Skin of body (tissue), 2 donors: ENCODE measurements around the gene ADAD2. TPM values are rescaled to one million over a fixed set of nuclear protein-coding genes. Genes with fewer than 3 reads are reported as not detected.

Source experiments
- DNase-seq: peaks from one replicate; lab custom pipeline; 2025; lab: John Stamatoyannopoulos, UW
- total RNA-seq: library from RNA; depleted of rRNA; stranded (reverse); fragments of >200 nt; gene quantifications from one replicate; pipeline ENCODE4 v1.2.3, GENCODE V29; 2014

ADAD2 gene
- total RNA-seq, 1 donor from 2014 or later: 0.39 TPM

DNA sequence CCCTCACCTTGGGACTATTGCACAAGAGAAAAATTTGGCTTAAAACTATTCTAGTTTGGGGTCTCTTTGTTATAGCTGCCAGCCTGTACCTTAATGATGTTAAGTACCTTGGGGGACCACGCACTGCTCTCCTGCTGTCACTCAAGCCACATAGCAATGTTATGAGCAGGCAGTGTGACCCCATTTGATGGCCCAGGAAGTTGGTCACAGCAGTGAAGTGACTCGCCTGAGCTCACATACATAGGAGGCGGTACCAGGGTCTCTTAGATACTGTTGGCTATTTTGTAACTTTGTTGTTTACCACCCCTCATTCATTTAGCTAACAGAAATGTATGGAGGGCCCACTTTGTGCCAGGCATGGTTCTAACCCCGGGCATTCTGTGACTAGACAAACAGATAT is 32.5 kb downstream of the ADAD2 start:
- DNase-seq: no peak

DNA sequence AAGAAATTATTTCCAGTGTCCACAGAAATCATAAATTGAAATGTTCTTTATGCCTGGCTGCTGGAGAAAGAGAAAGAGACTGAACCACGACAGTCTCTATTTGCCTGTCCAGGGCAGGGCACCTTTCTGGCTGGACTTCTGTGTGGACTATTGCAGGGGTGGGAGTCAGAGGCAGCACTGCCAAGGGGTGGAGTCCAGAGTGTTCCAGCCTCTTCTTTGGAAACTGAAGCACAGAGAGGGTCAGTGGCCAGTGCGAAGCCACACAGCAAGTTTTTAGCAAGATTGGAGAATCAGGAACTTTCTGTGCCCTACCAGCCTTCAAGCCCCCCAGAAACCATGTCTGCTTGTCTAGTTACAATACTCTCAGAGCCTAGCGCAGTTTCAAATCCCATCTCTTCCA is 33.6 kb downstream of the ADAD2 start:
- DNase-seq: no peak

DNA sequence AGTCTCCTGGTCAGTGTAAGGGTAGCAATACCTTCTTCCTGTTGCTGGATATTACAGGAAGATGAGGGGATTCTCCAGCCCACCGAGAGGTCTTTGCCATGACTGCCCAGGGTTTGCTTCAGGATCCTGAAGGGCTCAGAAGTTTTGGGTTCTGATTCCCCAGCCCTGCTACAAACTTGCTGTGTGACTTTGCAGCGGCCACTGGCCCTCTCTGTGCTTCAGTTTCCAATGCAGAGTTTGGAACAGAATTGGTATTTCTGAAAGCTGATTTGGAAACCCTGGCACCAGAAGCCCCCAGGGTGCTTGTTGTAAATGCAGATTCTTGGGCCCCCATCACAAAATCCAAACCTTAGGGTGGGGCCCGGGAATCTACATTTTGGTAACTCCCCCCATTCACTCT is 34.2 kb downstream of the ADAD2 start:
- DNase-seq: no peak

DNA sequence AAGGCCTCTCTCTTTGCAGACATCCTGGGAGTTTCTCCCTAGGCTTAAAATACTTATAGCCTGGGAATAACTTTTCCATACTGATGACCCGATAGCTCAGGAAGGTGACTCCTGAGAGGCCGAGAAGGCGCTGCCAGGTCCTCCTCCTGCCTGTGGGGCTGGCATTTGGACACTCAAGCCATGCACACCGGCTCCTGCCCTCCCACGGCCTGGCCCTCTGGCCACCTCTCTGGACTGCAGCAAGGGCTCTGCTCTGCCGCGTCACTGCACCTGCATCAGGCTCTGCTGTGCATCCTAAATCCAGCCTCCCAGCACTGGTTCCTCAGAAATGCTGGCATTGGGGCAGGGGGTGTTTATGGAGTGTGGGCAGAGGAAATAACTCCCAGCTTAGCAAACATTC is 34.6 kb downstream of the ADAD2 start:
- DNase-seq: no peak

DNA sequence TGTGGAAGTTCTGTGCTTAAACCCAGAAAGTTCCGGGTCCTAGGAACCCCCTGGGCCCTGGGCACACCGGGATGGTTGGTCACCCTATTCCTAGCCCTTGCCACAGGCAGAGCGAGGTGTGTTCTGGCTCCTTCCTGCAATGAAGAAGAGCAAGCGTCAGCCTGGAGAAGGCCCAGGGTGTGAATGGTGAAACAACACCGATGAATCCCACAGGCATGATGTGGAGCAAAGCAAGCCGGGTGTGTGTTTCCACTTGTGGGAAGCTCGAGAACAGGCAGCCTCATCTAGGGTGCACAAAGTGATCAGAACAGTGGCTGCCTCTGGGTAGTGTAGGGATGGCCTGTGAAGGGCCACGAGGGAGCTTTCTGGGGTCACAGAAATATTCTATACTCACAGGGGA is 35.1 kb downstream of the ADAD2 start:
- no peak for DNase-seq

DNA sequence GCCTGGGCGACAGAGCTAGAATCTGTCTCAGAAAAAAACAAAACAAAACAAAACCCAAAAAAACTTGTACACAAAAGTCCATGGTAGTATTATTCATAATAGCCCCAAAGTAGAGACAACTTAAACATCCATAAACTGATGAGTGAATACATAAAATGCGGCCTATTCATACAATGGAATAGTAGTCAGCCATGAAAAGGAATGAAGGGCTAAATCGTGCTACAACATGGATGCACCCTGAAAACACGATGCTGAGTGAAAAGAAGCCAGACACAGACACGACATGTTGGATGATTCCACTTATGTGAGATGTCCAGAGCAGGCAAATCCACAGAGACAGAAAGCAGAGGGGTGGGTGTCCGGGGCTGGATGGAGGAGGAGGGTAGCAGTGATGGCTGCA is 36.6 kb downstream of the ADAD2 start:
- DNase-seq: no peak

DNA sequence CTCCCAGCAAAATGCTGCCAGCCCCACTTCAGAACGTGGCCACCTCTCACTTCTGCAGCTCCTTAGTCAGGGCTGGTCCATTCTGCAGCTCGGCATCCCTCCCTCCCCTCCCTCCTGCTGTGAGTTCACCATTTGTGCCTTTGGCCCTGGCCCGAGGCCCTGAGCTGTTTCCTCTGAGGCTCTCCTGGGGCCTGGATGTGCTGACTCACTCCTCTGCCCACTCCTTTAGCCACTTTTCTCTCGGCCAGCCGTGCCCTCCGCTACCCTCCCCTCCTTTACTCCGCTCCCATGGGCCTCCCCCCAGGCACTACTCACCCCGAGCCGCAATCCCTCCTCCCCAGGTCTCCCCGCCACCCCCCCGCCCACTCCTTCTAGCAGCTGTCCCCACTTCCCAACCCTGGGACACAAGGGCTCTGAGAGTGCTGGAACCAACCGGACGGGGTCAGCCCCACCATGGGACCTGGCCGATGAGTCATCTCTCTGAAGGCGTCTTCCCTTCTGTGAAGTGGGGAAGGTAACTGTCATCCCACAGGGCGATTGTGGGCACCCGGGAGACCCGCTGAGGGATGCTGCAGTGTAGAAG is 37.4 kb downstream of the ADAD2 start:
- peak; percentile 30 for DNase-seq

DNA sequence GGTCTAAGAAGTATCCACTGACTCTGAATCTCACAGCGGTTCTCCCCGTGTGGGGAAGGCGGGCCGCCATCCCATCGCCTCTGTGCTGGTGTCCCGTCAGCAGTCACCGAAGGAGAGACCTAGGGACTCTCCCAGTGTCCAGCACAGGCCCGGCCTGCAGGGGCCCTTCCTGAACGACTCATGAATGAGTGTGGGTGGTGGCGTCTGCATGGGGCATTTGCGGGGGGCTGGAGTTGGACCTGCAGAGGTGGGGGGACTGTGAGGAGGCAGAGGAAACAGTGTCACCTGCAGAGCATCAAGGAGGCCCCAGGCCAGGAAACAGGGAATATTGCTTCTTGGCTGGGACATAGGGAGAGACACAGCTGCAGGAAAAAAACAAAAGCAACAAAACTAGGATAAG is 38.5 kb downstream of the ADAD2 start:
- no peak for DNase-seq

DNA sequence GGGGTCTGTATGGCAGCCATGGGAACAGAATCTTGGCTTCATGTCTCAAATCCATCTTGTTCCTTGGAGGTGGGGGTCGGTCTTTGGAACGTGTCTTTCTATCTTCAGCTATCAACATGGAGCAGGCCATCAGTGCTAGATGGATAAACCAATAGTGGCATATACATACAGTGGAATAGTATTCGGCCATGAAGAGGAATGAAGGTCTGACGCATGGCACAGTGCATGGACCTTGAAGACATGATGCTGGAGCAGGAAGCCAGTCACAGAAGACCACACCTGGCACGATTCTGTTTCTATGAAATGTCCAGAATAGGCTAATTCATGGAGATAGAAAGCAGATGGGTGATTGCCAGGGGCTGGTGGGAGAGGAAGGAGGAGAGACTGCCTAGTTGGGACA is 41.1 kb downstream of the ADAD2 start:
- no peak for DNase-seq

DNA sequence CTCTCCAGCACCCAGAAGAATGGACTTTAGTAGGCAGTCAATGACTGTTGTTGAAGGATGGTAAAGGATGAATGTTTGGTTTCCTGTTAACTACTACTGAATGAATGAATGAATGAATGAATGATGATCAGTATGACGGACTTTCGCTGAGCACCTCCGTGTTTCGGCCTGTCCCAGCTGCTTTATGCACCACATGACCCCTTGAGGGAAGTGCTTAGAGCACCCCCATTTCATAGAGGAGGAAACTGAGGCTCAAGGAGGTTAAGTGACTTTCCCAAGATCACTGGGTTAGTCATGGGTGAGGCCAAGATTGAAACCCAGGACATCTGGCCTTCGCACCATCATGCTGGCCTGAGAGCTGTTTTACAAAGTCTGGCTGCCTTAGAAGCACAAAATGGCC is 42.0 kb downstream of the ADAD2 start:
- no peak for DNase-seq

DNA sequence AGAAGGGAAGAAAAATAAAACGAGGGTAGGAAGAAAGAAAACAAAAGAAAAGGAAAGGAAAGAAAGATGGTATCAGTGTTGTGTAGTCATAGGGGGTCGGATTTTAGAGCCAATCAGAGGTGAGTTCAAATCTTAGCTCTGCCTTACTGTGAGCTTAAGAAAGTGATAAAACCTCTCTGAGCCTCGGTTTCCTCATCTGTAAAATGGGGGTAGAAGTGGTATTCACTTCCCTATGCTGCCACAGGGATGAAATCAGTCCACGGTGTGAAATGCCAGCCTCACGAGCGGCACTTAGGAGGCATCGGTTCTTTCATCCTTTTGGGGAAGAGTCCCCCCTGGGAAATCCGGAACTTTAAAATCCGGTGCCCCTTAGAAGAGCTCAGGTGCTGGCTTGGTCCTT is 42.8 kb downstream of the ADAD2 start:
- no peak for DNase-seq

DNA sequence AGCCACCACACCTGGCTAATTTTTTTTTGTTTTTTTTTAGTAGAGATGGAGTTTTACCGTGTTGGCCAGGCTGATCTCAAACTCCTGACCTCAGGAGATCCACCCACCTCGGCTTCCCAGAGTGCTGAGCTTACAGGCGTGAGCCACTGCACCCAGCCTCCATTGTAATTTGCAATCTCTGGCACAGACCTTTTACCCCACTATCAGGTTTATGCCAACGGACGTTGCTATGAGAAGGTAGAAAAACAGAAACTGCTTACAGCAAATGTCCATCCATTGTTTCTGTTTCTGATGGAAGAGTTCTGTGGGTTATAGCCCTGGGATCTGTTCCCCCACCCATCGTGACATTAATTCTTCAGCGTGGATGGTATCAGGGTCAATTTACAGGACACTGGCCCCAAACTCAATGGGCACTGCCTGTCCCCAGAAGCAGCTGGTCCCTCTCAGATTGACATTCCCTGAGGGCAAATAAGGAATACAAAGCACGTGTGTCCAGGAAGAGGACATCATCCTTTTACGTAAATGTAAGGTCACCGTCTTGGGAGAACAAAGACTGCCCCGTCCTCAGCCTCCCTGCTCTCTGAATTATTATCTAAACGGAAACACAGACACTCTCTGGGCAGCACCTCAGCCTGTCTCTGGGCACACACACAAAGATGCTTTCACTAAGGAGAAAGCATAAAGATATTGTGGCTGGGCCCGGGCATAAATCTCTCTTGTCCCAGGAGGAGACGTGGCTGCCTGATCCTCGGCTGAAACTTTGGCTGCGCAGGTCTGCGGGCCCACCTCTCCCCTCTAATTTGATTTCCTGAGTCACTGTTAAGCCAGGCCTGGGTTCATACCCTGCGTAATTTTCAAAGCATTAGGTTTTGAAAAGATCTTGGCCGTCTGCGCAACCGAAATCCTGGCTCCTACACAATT is 43.6 kb downstream of the ADAD2 start:
- no peak for DNase-seq

DNA sequence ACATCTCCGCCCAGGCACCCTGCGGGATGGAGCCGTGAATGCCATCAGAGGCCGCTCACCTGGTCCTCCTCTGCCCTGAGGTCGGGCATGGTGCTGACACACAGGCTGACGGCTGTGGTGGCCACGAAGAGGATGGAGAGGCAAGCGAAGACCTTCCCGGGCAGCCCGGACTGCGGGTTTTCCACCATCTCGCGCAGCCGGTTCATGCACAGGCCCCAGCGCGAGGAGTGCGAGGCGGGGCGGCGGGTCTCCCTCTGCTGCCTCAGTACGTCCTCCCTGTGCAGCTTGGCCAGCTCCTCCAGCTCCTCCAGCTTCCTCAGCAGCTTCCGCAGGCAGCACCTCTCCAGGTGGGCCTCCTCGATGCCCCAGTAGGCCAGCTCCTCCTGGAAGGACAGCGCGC is 45.7 kb downstream of the ADAD2 start:
- DNase-seq: no peak

DNA sequence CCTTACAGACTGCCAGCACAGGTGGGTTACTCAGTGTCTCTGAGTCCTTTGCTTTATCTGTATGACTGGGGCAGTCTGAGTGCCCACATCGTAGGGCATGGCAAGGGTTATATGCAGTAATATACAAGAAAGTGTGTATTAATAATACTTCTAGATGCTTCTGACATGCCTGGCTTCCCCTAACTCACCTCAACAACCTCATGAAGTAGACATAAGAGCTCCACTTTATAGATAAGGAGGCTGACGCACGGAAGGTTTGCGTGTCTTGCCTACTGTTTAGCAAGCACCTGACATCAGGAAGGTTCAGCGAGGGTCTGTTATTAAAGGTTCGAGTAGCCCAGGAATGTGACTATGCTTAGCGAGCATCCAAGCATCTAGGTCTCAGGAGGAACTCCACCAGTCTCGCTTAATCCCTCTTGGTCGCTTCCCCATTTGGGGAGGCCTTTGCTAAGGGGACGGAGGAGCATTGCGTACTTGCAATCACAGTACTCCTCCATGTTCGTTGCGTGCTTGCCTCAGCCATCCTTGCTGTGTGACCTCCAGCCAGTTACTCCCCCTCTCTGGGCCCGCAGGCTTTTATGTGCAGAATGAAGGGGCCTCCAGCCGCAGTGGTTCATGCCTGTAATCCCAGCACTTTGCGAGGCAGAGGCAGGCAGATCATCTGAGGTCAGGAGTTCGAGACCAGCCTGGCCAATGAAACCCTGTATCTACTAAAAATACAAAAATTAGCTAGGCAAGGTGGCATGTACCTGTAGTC is 47.2 kb downstream of the ADAD2 start:
- no peak for DNase-seq

DNA sequence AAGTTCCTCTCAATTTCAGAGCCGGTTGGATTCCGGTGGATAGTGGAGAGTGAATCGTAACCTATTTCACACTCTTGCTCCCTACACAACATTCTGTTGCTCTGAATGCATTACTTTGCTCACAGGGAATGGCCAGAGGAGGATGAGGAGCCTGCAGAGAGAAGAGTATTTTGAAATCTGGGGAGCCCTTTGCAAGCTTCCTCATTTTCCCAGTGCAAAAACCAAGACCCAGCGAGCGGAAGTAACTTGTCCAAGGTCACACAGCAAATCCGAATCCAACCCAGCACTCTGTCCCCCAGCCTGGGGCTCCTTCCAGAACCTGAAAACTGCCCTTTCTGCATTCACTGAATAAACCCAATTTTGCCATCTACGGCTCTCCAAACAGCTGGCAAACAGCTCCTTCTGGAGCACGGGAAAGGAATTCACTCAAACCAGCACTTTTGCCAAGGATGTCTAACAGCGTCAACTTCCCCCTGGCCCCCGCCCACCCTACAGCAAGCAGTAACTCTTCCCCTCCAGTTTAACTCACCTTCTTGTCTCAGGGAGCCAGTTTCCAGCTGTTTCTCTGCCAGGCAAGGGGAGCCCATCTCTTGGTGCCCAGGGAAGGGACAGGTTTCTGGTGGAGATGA is 48.3 kb downstream of the ADAD2 start:
- no peak for DNase-seq

DNA sequence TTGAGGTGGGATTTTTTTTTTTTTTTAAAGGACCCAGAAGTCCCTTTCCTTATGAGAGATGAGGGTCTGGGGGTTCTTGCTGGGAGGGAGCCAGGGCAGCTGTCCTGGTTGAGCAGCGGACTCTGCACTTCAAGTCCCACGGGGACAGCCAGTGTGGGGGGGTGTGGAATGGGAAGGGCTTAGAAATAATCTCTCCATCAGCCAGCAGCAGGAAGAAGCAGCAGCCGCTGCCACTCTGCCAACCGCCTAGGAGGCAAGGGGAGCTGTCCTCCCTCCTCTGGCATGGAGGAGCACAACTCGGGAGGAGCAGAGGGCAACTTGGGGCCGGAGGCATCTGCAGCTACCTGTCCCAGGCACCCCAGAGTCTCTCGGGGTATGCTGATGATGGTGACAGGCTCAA is 49.0 kb downstream of the ADAD2 start, which contains the start of gene KCNG4:
TSS of gene KCNG4 (minus strand) at position 104 of the 400 bp plus-strand sequence. CDS start 2,527 bp downstream, outside the sequence.
- no peak for DNase-seq

DNA sequence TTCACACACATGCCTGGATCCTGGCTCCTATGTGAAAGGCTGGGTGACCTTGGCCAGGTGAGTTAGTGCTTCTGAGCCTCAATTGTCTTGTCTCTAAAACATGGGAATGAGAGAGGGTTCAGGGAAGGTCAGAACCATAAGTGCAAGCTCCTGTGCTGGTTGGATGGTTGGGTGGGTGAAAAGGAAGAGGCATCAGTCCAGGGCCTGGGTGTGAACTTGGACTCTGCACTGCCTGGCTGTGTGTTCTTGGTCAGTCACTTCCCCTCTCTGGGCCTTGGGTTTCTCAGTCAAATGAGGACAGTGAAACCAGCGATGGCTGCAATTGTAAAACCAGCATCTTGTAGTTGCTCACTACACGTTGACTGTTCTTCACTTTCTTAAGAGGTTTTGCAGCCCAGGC is 49.5 kb downstream of the ADAD2 start:
- no peak for DNase-seq

DNA sequence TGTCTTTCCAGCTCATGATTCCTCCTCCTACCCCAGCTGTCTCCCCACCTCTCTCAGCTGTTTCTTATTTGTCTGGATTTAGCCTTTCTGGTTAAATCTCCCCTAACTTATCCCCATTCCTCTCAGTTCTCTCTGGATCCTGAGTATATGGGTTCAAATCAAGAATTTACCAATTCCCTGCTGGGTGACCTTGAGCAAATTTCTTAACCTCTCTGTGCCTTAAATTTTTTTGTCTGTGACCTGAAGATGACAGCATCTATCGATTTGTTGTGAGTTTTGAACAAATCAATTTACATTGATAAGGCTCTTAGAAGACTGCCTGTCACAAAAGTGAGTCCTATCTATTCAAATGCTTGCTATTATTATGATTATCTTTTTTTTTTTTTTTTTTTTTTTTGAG is 50.8 kb downstream of the ADAD2 start:
- no peak for DNase-seq

DNA sequence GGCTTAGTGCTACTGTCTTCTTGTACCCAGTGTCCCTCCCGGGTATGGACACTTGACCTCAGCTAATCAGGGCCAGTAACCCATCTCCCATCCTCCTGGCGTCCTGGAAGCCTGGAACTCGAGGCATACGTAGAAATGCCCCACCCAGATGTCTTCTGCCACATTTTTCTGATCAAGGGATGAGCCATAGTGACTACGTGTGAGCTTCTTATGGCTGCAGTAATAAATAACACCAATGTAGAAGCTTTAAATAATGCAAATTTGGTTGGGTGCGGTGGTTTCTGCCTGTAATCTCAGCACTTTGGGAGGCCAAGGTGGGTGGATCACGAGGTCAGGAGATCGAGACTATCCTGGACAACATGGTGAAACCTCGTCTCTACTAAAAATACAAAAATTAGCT is 51.9 kb downstream of the ADAD2 start:
- DNase-seq: no peak

DNA sequence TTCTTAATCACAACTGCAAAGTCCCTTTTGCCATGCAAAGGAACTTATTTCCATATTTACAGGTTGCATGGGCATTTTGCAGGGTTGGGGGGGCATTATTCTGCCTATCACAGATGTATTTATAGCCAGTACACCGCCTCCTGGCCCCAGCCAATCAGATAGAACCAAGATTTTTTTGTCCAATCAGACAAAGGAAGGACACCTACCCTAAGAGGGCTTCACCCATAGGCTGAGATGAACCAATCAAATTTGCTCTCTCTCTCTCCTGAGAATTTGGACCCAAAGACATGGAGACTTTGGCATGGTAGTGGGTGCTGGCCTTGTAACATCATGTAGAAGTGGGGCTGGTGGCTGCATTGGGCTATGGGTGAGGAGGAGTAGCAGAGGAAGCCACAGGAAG is 52.8 kb downstream of the ADAD2 start:
- DNase-seq: no peak

DNA sequence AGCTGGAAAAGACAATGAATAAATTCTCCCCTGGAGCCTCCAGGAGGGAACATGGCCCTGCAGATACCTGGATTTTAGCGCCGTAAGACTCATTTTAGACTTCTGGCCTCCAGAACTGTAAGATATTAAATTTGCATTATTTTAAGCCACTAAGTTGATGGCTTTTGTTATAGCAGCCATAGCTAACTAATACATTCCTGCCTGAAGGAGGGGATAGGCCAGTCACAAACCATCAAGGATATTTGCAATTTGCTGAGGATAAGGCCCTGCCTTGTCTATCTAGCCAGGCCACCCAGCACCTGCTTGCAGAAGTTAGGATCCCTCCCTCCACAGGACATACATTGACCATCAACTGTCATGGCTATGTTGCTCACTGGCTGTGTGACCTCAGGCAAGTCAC is 53.8 kb downstream of the ADAD2 start:
- no peak for DNase-seq
